Measurements from ENCODE around the gene ARID1B. TPM values are rescaled to one million over a fixed set of nuclear protein-coding genes. Genes with fewer than 3 reads are reported as not detected.

Gene ARID1B
- total and polyA plus RNA-seq, 2 experiments from 2014 or later, result 32.9 to 67.0 TPM

- H3K4me3 ChIP-seq, result no peak overlapping the region
- no peaks in the 10 kb centered on the region for H3K36me3 ChIP-seq (replicated peaks; ENCODE audit: insufficient read depth, low read depth)
- no peaks in the 10 kb centered on the region for H3K9me3 ChIP-seq (ENCODE audit: low read depth)
- TF ChIP-seq EZH2phosphoT487 (IDR thresholded peaks at IDR 0.05; ENCODE audit: low read depth, severe bottlenecking, unreplicated experiment) (no peak), CTCF (IDR thresholded peaks at IDR 0.05; ENCODE audit: poor library complexity) (no peak), EZH2 (IDR thresholded peaks at IDR 0.05; ENCODE audit: borderline replicate concordance) (no peak)
- H3K79me2 ChIP-seq, result peaks cover 100% of the 10 kb centered on the region
- DNase-seq (ENCODE audit: low spot score), result no peak
- peaks cover 73% of the 10 kb centered on the region for H4K20me1 ChIP-seq (ENCODE audit: insufficient read depth, poor library complexity, severe bottlenecking)
- no peaks in the 10 kb centered on the region for H3K27me3 ChIP-seq
- H3K4me2 ChIP-seq, result no peak overlapping the region
- WGBS (ENCODE audit: low lambda C conversion rate, missing lambda C conversion rate), result 43% methylated on average over 4 of the region's 4 CpGs
- H3K4me1 ChIP-seq (ENCODE audit: insufficient read depth), result peaks cover 9% of the 10 kb centered on the region
- no peaks in the 10 kb centered on the region for H3K9me2 ChIP-seq (replicated peaks; ENCODE audit: insufficient read depth)
- H3K27ac ChIP-seq, result no peak overlapping the region
- H2AFZ ChIP-seq, result no peak overlapping the region
These were observed 50.2 kb downstream of the ARID1B start for GRCh38 chr6:156827382-156827781.

- Histone ChIP-seq H3K9me2 (replicated peaks; ENCODE audit: insufficient read depth) (no peaks in the 10 kb centered on the region), H3K36me3 (replicated peaks; ENCODE audit: insufficient read depth, low read depth) (no peaks in the 10 kb centered on the region), H3K27me3 (no peaks in the 10 kb centered on the region), H3K9me3 (ENCODE audit: low read depth) (no peaks in the 10 kb centered on the region), H3K4me2 (no peak overlapping the region), H3K4me3 (no peak overlapping the region), H2AFZ (no peak overlapping the region), H3K4me1 (ENCODE audit: insufficient read depth) (no peaks in the 10 kb centered on the region), H3K79me2 (peaks cover 100% of the 10 kb centered on the region), H4K20me1 (ENCODE audit: insufficient read depth, poor library complexity, severe bottlenecking) (peaks cover 74% of the 10 kb centered on the region), H3K27ac (peak overlapping the region; percentile 61)
- TF ChIP-seq CTCF (IDR thresholded peaks at IDR 0.05; ENCODE audit: poor library complexity), result no peak
- no peak for TF ChIP-seq EZH2phosphoT487 (IDR thresholded peaks at IDR 0.05; ENCODE audit: low read depth, severe bottlenecking, unreplicated experiment)
- TF ChIP-seq EZH2 (IDR thresholded peaks at IDR 0.05; ENCODE audit: borderline replicate concordance), result no peak
- DNase-seq (ENCODE audit: low spot score), result peak; percentile 30
- WGBS (ENCODE audit: low lambda C conversion rate, missing lambda C conversion rate), result 73% methylated on average over 5 of the region's 5 CpGs
These were observed 51.1 kb downstream of the ARID1B start for GRCh38 chr6:156828280-156828703.

DNA sequence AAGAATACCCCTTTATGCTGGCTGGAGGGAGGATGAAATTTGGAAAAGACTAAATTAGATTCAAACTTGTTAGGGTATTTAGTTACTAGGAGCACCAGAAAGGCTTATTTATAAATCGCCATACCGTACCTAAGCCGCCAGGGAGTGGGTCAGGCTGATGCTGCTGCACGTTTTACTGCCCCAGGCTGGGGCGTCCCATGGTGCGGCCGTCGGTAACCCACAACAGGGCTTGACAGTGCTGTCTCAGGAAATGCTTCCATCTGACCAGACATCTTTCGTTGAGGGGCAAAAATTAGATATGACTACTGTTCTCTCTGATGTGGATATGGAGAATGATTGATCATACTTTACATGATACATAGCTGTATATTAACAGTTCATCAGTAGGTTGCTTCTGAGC lies 52.9 kb downstream of the ARID1B start:
- Histone ChIP-seq H2AFZ (no peak overlapping the region), H3K4me1 (ENCODE audit: insufficient read depth) (no peaks in the 10 kb centered on the region), H3K4me2 (no peak overlapping the region), H3K27me3 (no peaks in the 10 kb centered on the region), H3K36me3 (replicated peaks; ENCODE audit: insufficient read depth, low read depth) (no peaks in the 10 kb centered on the region), H3K9me2 (replicated peaks; ENCODE audit: insufficient read depth) (no peaks in the 10 kb centered on the region), H3K27ac (no peak overlapping the region), H4K20me1 (ENCODE audit: insufficient read depth, poor library complexity, severe bottlenecking) (peaks cover 63% of the 10 kb centered on the region), H3K79me2 (peaks cover 100% of the 10 kb centered on the region), H3K9me3 (ENCODE audit: low read depth) (no peaks in the 10 kb centered on the region), H3K4me3 (no peak overlapping the region)
- WGBS (ENCODE audit: low lambda C conversion rate, missing lambda C conversion rate), result 95% methylated on average over 9 of the region's 9 CpGs
- TF ChIP-seq EZH2 (IDR thresholded peaks at IDR 0.05; ENCODE audit: borderline replicate concordance), result no peak
- TF ChIP-seq EZH2phosphoT487 (IDR thresholded peaks at IDR 0.05; ENCODE audit: low read depth, severe bottlenecking, unreplicated experiment), result no peak
- TF ChIP-seq CTCF (IDR thresholded peaks at IDR 0.05; ENCODE audit: poor library complexity), result no peak
- no peak for DNase-seq (ENCODE audit: low spot score)

- peaks cover 100% of the 10 kb centered on the region for H3K79me2 ChIP-seq
- no peak overlapping the region for H3K4me2 ChIP-seq
- H3K4me1 ChIP-seq (ENCODE audit: insufficient read depth), result no peaks in the 10 kb centered on the region
- no peak overlapping the region for H3K27ac ChIP-seq
- H3K36me3 ChIP-seq (replicated peaks; ENCODE audit: insufficient read depth, low read depth), result no peaks in the 10 kb centered on the region
- H4K20me1 ChIP-seq (ENCODE audit: insufficient read depth, poor library complexity, severe bottlenecking), result peaks cover 46% of the 10 kb centered on the region
- TF ChIP-seq EZH2 (IDR thresholded peaks at IDR 0.05; ENCODE audit: borderline replicate concordance) (no peak), EZH2phosphoT487 (IDR thresholded peaks at IDR 0.05; ENCODE audit: low read depth, severe bottlenecking, unreplicated experiment) (no peak), CTCF (IDR thresholded peaks at IDR 0.05; ENCODE audit: poor library complexity) (no peak)
- no peaks in the 10 kb centered on the region for H3K9me3 ChIP-seq (ENCODE audit: low read depth)
- no peak overlapping the region for H2AFZ ChIP-seq
- no peaks in the 10 kb centered on the region for H3K27me3 ChIP-seq
- no peak for DNase-seq (ENCODE audit: low spot score)
- no peaks in the 10 kb centered on the region for H3K9me2 ChIP-seq (replicated peaks; ENCODE audit: insufficient read depth)
- H3K4me3 ChIP-seq, result no peak overlapping the region
- 89% methylated on average over 2 of the region's 2 CpGs for WGBS (ENCODE audit: low lambda C conversion rate, missing lambda C conversion rate)
These were observed 55.1 kb downstream of the ARID1B start for GRCh38 chr6:156832231-156832647.
